DND-41 (cell line): ENCODE measurements around the gene IDH3A.

ENCODE experiments used
- ATAC-seq: fragments of 200-7000 bp; cut with Tn5 transposase; 3 replicates; pipeline ENCODE4 v1.9.1; 2021; ENCODE audit warnings: low read depth; ENCODE audit not compliant: insufficient read depth
- DNase-seq: peaks from one replicate; pipeline ENCODE4 v3.0.0-alpha.2; 2020
- H2AFZ ChIP-seq: 2 replicates; pipeline ENCODE4 v1.6.0; 2012; ENCODE audit warnings: low read depth, low read length
- H3K27ac ChIP-seq: 2 replicates; pipeline ENCODE4 v1.5.1; 2012; ENCODE audit warnings: low read length, inconsistent platforms
- H3K27me3 ChIP-seq: fragments of 200-600 bp; sonication (generic); 2 replicates; pipeline ENCODE4 v1.6.0; 2012; ENCODE audit warnings: low read length, mild to moderate bottlenecking, inconsistent platforms; ENCODE audit not compliant: insufficient read depth, poor library complexity
- H3K36me3 ChIP-seq: 2 replicates; pipeline ENCODE4 v1.5.1; 2012; ENCODE audit warnings: low read length, inconsistent platforms; ENCODE audit not compliant: insufficient read depth
- H3K4me1 ChIP-seq: 2 replicates; pipeline ENCODE4 v1.5.1; 2012; ENCODE audit warnings: mild to moderate bottlenecking, low read length; ENCODE audit not compliant: insufficient read depth
- H3K4me2 ChIP-seq: 2 replicates; pipeline ENCODE4 v1.6.0; 2012; ENCODE audit warnings: mild to moderate bottlenecking, moderate library complexity, low read length, inconsistent platforms; ENCODE audit not compliant: insufficient read depth
- H3K4me3 ChIP-seq, 2 experiments: fragments of 200-600 bp in 1 of 2; shearing (Covaris generic) in 1 of 2; 2 replicates each; pipeline ENCODE4 v1.5.1; 2012 to 2016; ENCODE audit warnings: inconsistent platforms in 2 of 2, low read length in 2 of 2, mild to moderate bottlenecking in 2 of 2, low read depth in 1 of 2, moderate library complexity in 1 of 2
- H3K79me2 ChIP-seq: 2 replicates; pipeline ENCODE4 v1.6.0; 2012; ENCODE audit warnings: low read length, inconsistent platforms; ENCODE audit not compliant: insufficient read depth
- H3K9ac ChIP-seq: 2 replicates; pipeline ENCODE4 v1.6.0; 2012; ENCODE audit warnings: low read depth, mild to moderate bottlenecking, inconsistent platforms, low read length, moderate library complexity
- H3K9me3 ChIP-seq: 2 replicates; pipeline ENCODE4 v1.5.1; 2012; ENCODE audit warnings: low read length, moderate library complexity, mild to moderate bottlenecking, inconsistent platforms; ENCODE audit not compliant: insufficient read depth, severe bottlenecking
- H4K20me1 ChIP-seq: 2 replicates; pipeline ENCODE4 v1.6.0; 2012; ENCODE audit warnings: low read length; ENCODE audit not compliant: insufficient read depth
- CTCF ChIP-seq: IDR thresholded peaks from 2 replicates; pipeline ENCODE4 v1.5.1; 2012; ENCODE audit warnings: borderline replicate concordance, low read length, moderate library complexity, mild to moderate bottlenecking; ENCODE audit not compliant: poor library complexity, severe bottlenecking; ENCODE audit errors: extremely low read depth
- EZH2 ChIP-seq: IDR thresholded peaks from 3 replicates; pipeline ENCODE4 v1.6.1; 2012; ENCODE audit warnings: borderline replicate concordance, low read depth, mild to moderate bottlenecking, moderate library complexity, low read length, inconsistent platforms; ENCODE audit not compliant: severe bottlenecking

The IDH3A gene

GRCh38 chr15:78179906-78180305, 30.7 kb downstream of the IDH3A start:
- H3K9ac ChIP-seq = no peak overlapping the region
- no peaks in the 10 kb centered on the region for H4K20me1 ChIP-seq
- no peak overlapping the region for H3K4me3 ChIP-seq
- no peak overlapping the region for H3K27ac ChIP-seq
- DNase-seq (no peak), ATAC-seq (no peak)
- no peak overlapping the region for H3K4me2 ChIP-seq
- H3K36me3 ChIP-seq = no peaks in the 10 kb centered on the region
- no peaks in the 10 kb centered on the region for H3K27me3 ChIP-seq
- H3K9me3 ChIP-seq = no peaks in the 10 kb centered on the region
- no peak overlapping the region for H2AFZ ChIP-seq
- no peak for TF ChIP-seq CTCF
- no peak for TF ChIP-seq EZH2
- H3K79me2 ChIP-seq = no peaks in the 10 kb centered on the region
- H3K4me1 ChIP-seq = peaks cover 14% of the 10 kb centered on the region

GRCh38 chr15:78182336-78182700, 33.2 kb downstream of the IDH3A start:
- ATAC-seq = no peak

DNA sequence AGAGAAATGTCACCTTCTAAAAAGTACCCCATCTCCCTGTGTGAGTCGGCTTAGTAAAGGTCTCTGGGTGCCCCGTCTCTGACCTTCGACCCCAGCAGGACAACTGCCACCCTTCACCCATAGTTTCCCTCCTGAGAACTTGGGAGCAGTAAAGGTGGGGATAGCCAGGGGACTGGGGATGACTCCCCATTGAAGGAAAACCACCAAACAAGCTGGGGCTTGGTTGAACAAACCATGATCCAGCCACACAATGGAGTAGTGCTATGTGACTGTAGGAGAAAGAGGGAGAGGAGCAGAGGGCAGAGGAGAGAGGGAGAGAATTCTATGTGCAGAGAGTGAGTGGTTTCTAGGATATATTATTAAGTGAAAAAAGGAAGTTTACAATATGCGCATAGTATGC, 33.7 kb downstream of the IDH3A start:
- no peak for TF ChIP-seq CTCF
- no peak for TF ChIP-seq EZH2
- H3K4me3 ChIP-seq = no peak overlapping the region
- H3K9me3 ChIP-seq = no peaks in the 10 kb centered on the region
- no peaks in the 10 kb centered on the region for H3K27me3 ChIP-seq
- H4K20me1 ChIP-seq = no peaks in the 10 kb centered on the region
- H3K4me1 ChIP-seq = no peaks in the 10 kb centered on the region
- H3K27ac ChIP-seq = no peak overlapping the region
- no peak for ATAC-seq
- H3K79me2 ChIP-seq = no peaks in the 10 kb centered on the region
- H2AFZ ChIP-seq = no peak overlapping the region
- no peak overlapping the region for H3K9ac ChIP-seq
- H3K4me2 ChIP-seq = no peak overlapping the region
- no peak for DNase-seq
- H3K36me3 ChIP-seq = no peaks in the 10 kb centered on the region

More at GRCh38 chr15:78182336-78182700, 33.2 kb downstream of the IDH3A start:
- Histone ChIP-seq H3K9ac (no peak overlapping the region), H2AFZ (no peak overlapping the region; the same call in 1 of the 2 replicates), H3K4me3 (no peak overlapping the region), H3K4me1 (no peaks in the 10 kb centered on the region), H3K79me2 (no peaks in the 10 kb centered on the region), H4K20me1 (no peaks in the 10 kb centered on the region), H3K4me2 (no peak overlapping the region), H3K36me3 (no peaks in the 10 kb centered on the region), H3K27ac (no peak overlapping the region), H3K9me3 (no peaks in the 10 kb centered on the region), H3K27me3 (no peaks in the 10 kb centered on the region)
- DNase-seq = no peak
- TF ChIP-seq EZH2 (no peak), CTCF (no peak)
